CD4-positive, alpha-beta T cell (primary cell): ENCODE results near the gene RSPRY1. TPM values are rescaled to one million over a fixed set of nuclear protein-coding genes. Genes with fewer than 3 reads are reported as not detected.
"Not testable (repeated sequence)": the region's sequence is repeated elsewhere in the genome, so short reads cannot be mapped to it uniquely, and the experiment has no call there.

Experiments used
- ATAC-seq: fragments of 200-7000 bp; cut with Tn5 transposase; one replicate; pipeline ENCODE4 v1.10.0; 2022; ENCODE audit warnings: mild to moderate bottlenecking; ENCODE audit not compliant: poor library complexity
- CTCF ChIA-PET: fragments of 350-600 bp; sonication (Branson Sonifier 250); formaldehyde crosslinking; loops from one replicate; lab custom pipeline; 2021; ENCODE audit warnings: antibody characterized with exemption, inconsistent platforms; lab: Charles Lee
- POLR2A ChIA-PET: fragments of 350-600 bp; sonication (Branson Sonifier 250); formaldehyde crosslinking; loops from one replicate; lab custom pipeline; 2021; ENCODE audit warnings: antibody characterized with exemption, inconsistent platforms; lab: Charles Lee
- DNase-seq, 14 experiments: peaks; one replicate each; pipeline ENCODE4 v3.0.0-alpha.2; 2013 to 2020; ENCODE audit warnings: mixed read lengths in 2 of 14
- H3K27ac ChIP-seq, 2 donors: one replicate each; pipeline versions ENCODE4 v1.5.1 to v1.7.0; 2013; ENCODE audit warnings: low read length in 2 of 2, low read depth in 1 of 2, mild to moderate bottlenecking in 1 of 2
- H3K27me3 ChIP-seq, 2 experiments: 1 replicate in 1 of 2; 2 replicates in 1 of 2; pipeline versions ENCODE4 v1.6.1 to v1.7.0; 2013; ENCODE audit warnings: low read length in 2 of 2, control low read depth in 1 of 2, mild to moderate bottlenecking in 1 of 2, moderate library complexity in 1 of 2; ENCODE audit not compliant: insufficient read depth in 2 of 2, control insufficient read depth in 1 of 2
- H3K36me3 ChIP-seq: one replicate; pipeline ENCODE4 v1.6.1; 2013; ENCODE audit warnings: low read length, control low read depth; ENCODE audit not compliant: insufficient read depth
- H3K4me1 ChIP-seq: one replicate; pipeline ENCODE4 v1.6.1; 2013; ENCODE audit warnings: low read length, control low read depth; ENCODE audit not compliant: insufficient read depth
- H3K4me3 ChIP-seq: one replicate; pipeline ENCODE4 v1.5.1; 2013; ENCODE audit warnings: mild to moderate bottlenecking, low read length, moderate library complexity
- H3K9me3 ChIP-seq, 2 experiments: 1 replicate in 1 of 2; 2 replicates in 1 of 2; pipeline versions ENCODE4 v1.6.1 to v1.7.0; 2013; ENCODE audit warnings: low read length in 2 of 2, mild to moderate bottlenecking in 2 of 2, control low read depth in 1 of 2, moderate library complexity in 1 of 2; ENCODE audit not compliant: control insufficient read depth in 1 of 2, insufficient read depth in 1 of 2
- H3K27ac Mint-ChIP-seq: one replicate; pipeline ENCODE4 v1.8.0; 2020; ENCODE audit warnings: mixed read lengths
- H3K27me3 Mint-ChIP-seq: one replicate; pipeline ENCODE4 v1.8.0; 2021; ENCODE audit warnings: mixed read lengths
- H3K36me3 Mint-ChIP-seq: one replicate; pipeline ENCODE4 v1.8.0; 2021; ENCODE audit warnings: low read depth, mixed read lengths
- H3K4me1 Mint-ChIP-seq: one replicate; pipeline ENCODE4 v1.8.0; 2021; ENCODE audit warnings: low read depth, mixed read lengths
- H3K4me3 Mint-ChIP-seq: one replicate; pipeline ENCODE4 v1.8.0; 2020; ENCODE audit warnings: mild to moderate bottlenecking, mixed read lengths
- H3K9me3 Mint-ChIP-seq: one replicate; pipeline ENCODE4 v1.8.0; 2020; ENCODE audit warnings: mixed read lengths
- CTCF ChIP-seq: fragments of 200-600 bp; IDR thresholded peaks from one replicate; pipeline ENCODE4 v1.8.0; 2022; ENCODE audit warnings: antibody characterized with exemption, mild to moderate bottlenecking
- intact Hi-C, 2 experiments: fragments of 100-400 bp; cut with DNase I in 1 of 2; cut with micrococcal nuclease in 1 of 2; formaldehyde crosslinking; loops; one replicate each; pipeline versions ENCODE4 v1.15.1 to v1.9.0; 2023 to 2025; cut with DNase I, micrococcal nuclease
- total RNA-seq, 174 experiments: library from RNA in 2 of 174; stranded (reverse) in 2 of 174; gene quantifications; one replicate each; pipeline ENCODE4 v1.2.3 and lab custom pipeline; 2021 to 2026

The RSPRY1 gene
- total RNA-seq, 2 experiments from 2014 or later = 19.9 to 21.3 TPM

GRCh38 chr16:57196753-57197152, 10.6 kb downstream of the RSPRY1 start:
- Mint-ChIP-seq H3K36me3 (peaks cover 27% of the 10 kb centered on the region), H3K4me3 (no peak overlapping the region), H3K9me3 (no peaks in the 10 kb centered on the region), H3K27me3 (no peaks in the 10 kb centered on the region), H3K27ac (no peak overlapping the region), H3K4me1 (peaks cover 34% of the 10 kb centered on the region)
- Histone ChIP-seq H3K4me3 (no peak overlapping the region), H3K4me1 (no peaks in the 10 kb centered on the region), H3K36me3 (peaks cover 3% of the 10 kb centered on the region), H3K27me3 (no peaks in the 10 kb centered on the region), H3K27ac (no peak overlapping the region), H3K9me3 (no peaks in the 10 kb centered on the region)
- TF ChIP-seq CTCF = no peak
- intact Hi-C loops = no loop called here
- ATAC-seq (no peak), DNase-seq (no peak)
- CTCF ChIA-PET = no interaction called here
- POLR2A ChIA-PET = no interaction called here

- H3K27ac Mint-ChIP-seq, DNase-seq, H3K9me3 ChIP-seq, POLR2A ChIA-PET, H3K27me3 Mint-ChIP-seq, H3K4me3 ChIP-seq, intact Hi-C loops, H3K9me3 Mint-ChIP-seq, CTCF ChIA-PET, H3K4me1 ChIP-seq, H3K27ac ChIP-seq, ATAC-seq, H3K4me3 Mint-ChIP-seq, H3K27me3 ChIP-seq: not testable (repeated sequence)
- H3K36me3 ChIP-seq = peaks cover 16% of the 10 kb centered on the region
- peaks cover 24% of the 10 kb centered on the region for H3K4me1 Mint-ChIP-seq
- peaks cover 49% of the 10 kb centered on the region for H3K36me3 Mint-ChIP-seq
Observed at GRCh38 chr16:57200321-57200720, 14.2 kb downstream of the RSPRY1 start.

- Mint-ChIP-seq H3K36me3 (peaks cover 55% of the 10 kb centered on the region), H3K4me1 (peaks cover 24% of the 10 kb centered on the region)
- H3K9me3 ChIP-seq, H3K9me3 Mint-ChIP-seq, ATAC-seq, CTCF ChIA-PET, H3K4me1 ChIP-seq, H3K27ac Mint-ChIP-seq, H3K4me3 ChIP-seq, H3K4me3 Mint-ChIP-seq, H3K27me3 Mint-ChIP-seq, H3K27ac ChIP-seq, POLR2A ChIA-PET, DNase-seq, intact Hi-C loops, H3K27me3 ChIP-seq: not testable (repeated sequence)
- H3K36me3 ChIP-seq = peaks cover 22% of the 10 kb centered on the region
Observed at GRCh38 chr16:57200926-57201325, 14.8 kb downstream of the RSPRY1 start.

- no peaks in the 10 kb centered on the region for H3K9me3 Mint-ChIP-seq
- Histone ChIP-seq H3K27me3 (no peaks in the 10 kb centered on the region), H3K36me3 (peaks cover 30% of the 10 kb centered on the region), H3K4me3 (no peak overlapping the region), H3K9me3 (no peaks in the 10 kb centered on the region), H3K27ac (no peak overlapping the region), H3K4me1 (no peaks in the 10 kb centered on the region)
- H3K27ac Mint-ChIP-seq = no peak overlapping the region
- no peak for TF ChIP-seq CTCF
- ATAC-seq = no peak
- intact Hi-C loops = no loop called here
- H3K4me1 Mint-ChIP-seq = peaks cover 14% of the 10 kb centered on the region
- H3K36me3 Mint-ChIP-seq = peaks cover 55% of the 10 kb centered on the region
- no peaks in the 10 kb centered on the region for H3K27me3 Mint-ChIP-seq
- H3K4me3 Mint-ChIP-seq = no peak overlapping the region
- POLR2A ChIA-PET = no interaction called here
- CTCF ChIA-PET = no interaction called here
- DNase-seq = no peak
Observed at GRCh38 chr16:57202095-57202886, 16.2 kb downstream of the RSPRY1 start.
